Adrenal gland (tissue), 5 donors: ENCODE results near the gene FOXO3.

Experiments used
- CTCF ChIP-seq, 6 experiments: fragments of 450-650 bp in 4 of 6; fragments of 200-600 bp in 2 of 6; sonication (generic) in 1 of 6; IDR thresholded peaks; 1 replicate in 5 of 6; 2 replicates in 1 of 6; pipeline versions ENCODE4 v1.5.1 to v1.8.0; 2016 to 2021; ENCODE audit warnings: antibody characterized with exemption in 6 of 6, mild to moderate bottlenecking in 2 of 6, moderate library complexity in 1 of 6
- POLR2A ChIP-seq, 2 donors: fragments of 450-650 bp; IDR thresholded peaks; one replicate each; pipeline ENCODE4 v1.6.1; 2017; ENCODE audit warnings: antibody characterized with exemption in 2 of 2, mild to moderate bottlenecking in 2 of 2, moderate library complexity in 1 of 2
- donor health status: DM: no; HTN: no; CAD: no.

GRCh38 chr6:108594151-108594550 lies 33.4 kb downstream of the FOXO3 start:
- TF ChIP-seq CTCF (IDR thresholded peaks at IDR 0.05) (no peak), POLR2A (IDR thresholded peaks at IDR 0.05) (no peak)
